Measurements from ENCODE around the gene ACTR3C.

DNA sequence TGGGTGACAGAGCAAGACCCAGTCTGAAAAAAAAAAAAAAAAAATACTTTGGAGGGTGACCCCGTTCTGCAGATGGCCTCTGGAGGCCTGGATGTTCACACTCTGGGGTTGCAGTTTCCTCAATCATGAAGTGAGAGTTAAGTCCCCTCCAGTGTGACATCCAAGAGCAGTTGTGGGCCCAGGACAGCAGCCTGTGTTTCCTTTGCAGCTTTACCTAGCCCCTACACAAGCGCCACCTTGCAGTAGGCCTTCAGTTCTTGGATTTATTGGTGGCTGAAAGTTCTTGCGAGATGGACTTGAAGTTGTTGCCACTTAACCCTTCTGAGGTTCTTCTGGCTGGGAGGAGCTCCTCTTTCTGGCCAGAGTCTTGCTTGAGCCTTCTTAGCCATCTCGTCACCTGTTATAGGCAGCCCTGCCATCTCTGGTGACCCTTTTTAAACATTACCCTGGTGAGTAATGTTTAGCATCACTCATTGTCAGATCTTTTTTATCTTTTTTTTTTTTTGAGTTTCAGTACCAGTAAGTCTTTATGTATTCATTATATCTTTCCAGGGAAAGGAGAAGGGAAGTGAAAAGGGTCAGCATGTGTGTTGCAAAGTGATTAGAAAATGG, 3.4 kb upstream of the ACTR3C start:
- TF ChIP-seq, protein P1, sequence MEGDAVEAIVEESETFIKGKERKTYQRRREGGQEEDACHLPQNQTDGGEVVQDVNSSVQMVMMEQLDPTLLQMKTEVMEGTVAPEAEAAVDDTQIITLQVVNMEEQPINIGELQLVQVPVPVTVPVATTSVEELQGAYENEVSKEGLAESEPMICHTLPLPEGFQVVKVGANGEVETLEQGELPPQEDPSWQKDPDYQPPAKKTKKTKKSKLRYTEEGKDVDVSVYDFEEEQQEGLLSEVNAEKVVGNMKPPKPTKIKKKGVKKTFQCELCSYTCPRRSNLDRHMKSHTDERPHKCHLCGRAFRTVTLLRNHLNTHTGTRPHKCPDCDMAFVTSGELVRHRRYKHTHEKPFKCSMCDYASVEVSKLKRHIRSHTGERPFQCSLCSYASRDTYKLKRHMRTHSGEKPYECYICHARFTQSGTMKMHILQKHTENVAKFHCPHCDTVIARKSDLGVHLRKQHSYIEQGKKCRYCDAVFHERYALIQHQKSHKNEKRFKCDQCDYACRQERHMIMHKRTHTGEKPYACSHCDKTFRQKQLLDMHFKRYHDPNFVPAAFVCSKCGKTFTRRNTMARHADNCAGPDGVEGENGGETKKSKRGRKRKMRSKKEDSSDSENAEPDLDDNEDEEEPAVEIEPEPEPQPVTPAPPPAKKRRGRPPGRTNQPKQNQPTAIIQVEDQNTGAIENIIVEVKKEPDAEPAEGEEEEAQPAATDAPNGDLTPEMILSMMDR (IDR thresholded peaks at IDR 0.05): no peak
- TF ChIP-seq POLR2A (IDR thresholded peaks at IDR 0.05): no peak
